Esophagus squamous epithelium (tissue), 4 donors: ENCODE measurements around the gene COL23A1.

ENCODE experiments used
- CTCF ChIP-seq, 6 experiments: fragments of 450-650 bp in 4 of 6; fragments of 200-600 bp in 2 of 6; sonication (generic) in 2 of 6; IDR thresholded peaks; one replicate each; pipeline ENCODE4 v1.5.1; 2016 to 2019; ENCODE audit warnings: antibody characterized with exemption in 6 of 6, mild to moderate bottlenecking in 4 of 6, moderate library complexity in 4 of 6
- POLR2A ChIP-seq, 4 donors: fragments of 450-650 bp; IDR thresholded peaks; one replicate each; pipeline ENCODE4 v1.6.1; 2017; ENCODE audit warnings: antibody characterized with exemption in 4 of 4, mild to moderate bottlenecking in 4 of 4, moderate library complexity in 3 of 4

- no peak for TF ChIP-seq CTCF (IDR thresholded peaks at IDR 0.05)
- no peak for TF ChIP-seq POLR2A (IDR thresholded peaks at IDR 0.05)
These were observed 322.9 kb downstream of the COL23A1 start for GRCh38 chr5:178267245-178267644.
